Bronchial epithelial cell (primary cell): ENCODE results near the gene CLDN1. TPM values are rescaled to one million over a fixed set of nuclear protein-coding genes. Genes with fewer than 3 reads are reported as not detected.

ENCODE experiments used
- DNase-seq: peaks from one replicate; pipeline ENCODE4 v3.0.0-alpha.2; 2010; ENCODE audit warnings: low read depth
- FAIRE-seq: peaks from 2 replicates; lab custom pipeline; 2011; peaks lifted over from hg19 to GRCh38; lab: Jason Lieb, UNC
- H3K27me3 ChIP-seq: 2 replicates; pipeline ENCODE4 v1.5.1; 2011; ENCODE audit warnings: low read length; ENCODE audit not compliant: control insufficient read depth, insufficient read depth
- H3K36me3 ChIP-seq: 2 replicates; pipeline ENCODE4 v1.5.1; 2011; ENCODE audit warnings: low read length; ENCODE audit not compliant: control insufficient read depth, insufficient read depth
- H3K4me3 ChIP-seq: 2 replicates; pipeline ENCODE4 v1.5.1; 2011; ENCODE audit warnings: mild to moderate bottlenecking, low read depth, low read length, control low read depth
- total RNA-seq: library from RNA; depleted of rRNA; stranded (reverse); fragments of >200 nt; gene quantifications from 2 replicates; pipeline ENCODE4 v1.2.1, GENCODE V29; 2014
- TF ChIP-seq, protein P1 (sequence below): IDR thresholded peaks from 2 replicates; pipeline ENCODE4 v1.5.1; 2011; ENCODE audit warnings: mild to moderate bottlenecking, moderate library complexity, low read length, control low read depth, inconsistent platforms; ENCODE audit not compliant: insufficient read depth, severe bottlenecking

CLDN1 gene
- total RNA-seq, 1 donor from 2014 or later, result 26.6 TPM

DNA sequence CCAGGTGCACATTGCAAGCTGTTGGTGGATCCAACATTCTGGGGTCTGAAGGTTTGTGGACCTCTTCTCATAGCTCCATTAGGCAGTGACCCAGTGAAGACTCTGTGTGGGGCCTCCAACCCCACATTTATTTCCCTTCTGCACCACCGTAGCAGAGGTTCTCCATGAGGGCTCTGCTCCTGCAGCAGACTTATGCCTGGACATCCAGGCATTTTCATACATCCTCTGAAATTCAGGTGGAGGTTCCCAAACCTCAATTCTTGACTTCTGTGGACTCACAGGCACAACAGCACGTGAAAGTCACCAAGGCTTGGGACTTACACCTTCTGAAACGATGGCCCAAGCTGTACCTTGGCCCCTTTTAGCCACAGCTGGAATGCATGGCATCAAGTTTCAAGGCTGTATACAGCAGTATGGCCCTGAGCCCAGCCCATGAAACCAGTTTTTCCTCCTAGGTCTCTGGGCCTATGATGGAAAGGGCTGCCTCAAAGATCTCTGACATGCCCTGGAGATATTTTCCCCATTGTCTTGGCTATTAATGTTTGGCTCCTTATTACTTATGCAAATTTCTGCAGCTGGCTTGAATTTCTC is 30.2 kb downstream of the CLDN1 start:
- Histone ChIP-seq H3K27me3 (no peaks in the 10 kb centered on the region), H3K4me3 (no peak overlapping the region), H3K36me3 (no peaks in the 10 kb centered on the region)
- no peak for DNase-seq
- TF ChIP-seq, protein P1, sequence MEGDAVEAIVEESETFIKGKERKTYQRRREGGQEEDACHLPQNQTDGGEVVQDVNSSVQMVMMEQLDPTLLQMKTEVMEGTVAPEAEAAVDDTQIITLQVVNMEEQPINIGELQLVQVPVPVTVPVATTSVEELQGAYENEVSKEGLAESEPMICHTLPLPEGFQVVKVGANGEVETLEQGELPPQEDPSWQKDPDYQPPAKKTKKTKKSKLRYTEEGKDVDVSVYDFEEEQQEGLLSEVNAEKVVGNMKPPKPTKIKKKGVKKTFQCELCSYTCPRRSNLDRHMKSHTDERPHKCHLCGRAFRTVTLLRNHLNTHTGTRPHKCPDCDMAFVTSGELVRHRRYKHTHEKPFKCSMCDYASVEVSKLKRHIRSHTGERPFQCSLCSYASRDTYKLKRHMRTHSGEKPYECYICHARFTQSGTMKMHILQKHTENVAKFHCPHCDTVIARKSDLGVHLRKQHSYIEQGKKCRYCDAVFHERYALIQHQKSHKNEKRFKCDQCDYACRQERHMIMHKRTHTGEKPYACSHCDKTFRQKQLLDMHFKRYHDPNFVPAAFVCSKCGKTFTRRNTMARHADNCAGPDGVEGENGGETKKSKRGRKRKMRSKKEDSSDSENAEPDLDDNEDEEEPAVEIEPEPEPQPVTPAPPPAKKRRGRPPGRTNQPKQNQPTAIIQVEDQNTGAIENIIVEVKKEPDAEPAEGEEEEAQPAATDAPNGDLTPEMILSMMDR, result no peak
- peak; percentile 64 for FAIRE-seq

DNA sequence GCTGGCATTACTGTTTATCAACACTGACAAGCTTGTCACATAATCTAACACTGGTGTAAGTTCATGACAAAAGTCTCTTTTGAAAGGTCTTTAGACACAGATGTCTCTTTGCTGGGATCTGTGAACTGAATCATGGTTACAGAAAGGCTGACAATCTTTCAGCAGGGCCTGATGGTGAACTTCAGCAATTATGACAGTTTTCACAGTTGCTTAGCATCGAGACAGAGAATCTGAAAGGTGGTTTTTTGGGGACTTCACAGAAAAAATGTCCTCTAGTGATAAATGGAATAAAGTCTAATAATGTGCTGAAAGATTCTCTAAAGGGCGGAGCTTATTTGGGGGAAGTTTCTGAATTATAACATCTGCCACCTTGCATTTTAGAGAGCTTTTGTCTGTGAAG is 32.3 kb downstream of the CLDN1 start:
- Histone ChIP-seq H3K27me3 (no peaks in the 10 kb centered on the region), H3K4me3 (no peak overlapping the region), H3K36me3 (no peaks in the 10 kb centered on the region)
- TF ChIP-seq, protein P1, result no peak
- DNase-seq (no peak), FAIRE-seq (no peak)

DNA sequence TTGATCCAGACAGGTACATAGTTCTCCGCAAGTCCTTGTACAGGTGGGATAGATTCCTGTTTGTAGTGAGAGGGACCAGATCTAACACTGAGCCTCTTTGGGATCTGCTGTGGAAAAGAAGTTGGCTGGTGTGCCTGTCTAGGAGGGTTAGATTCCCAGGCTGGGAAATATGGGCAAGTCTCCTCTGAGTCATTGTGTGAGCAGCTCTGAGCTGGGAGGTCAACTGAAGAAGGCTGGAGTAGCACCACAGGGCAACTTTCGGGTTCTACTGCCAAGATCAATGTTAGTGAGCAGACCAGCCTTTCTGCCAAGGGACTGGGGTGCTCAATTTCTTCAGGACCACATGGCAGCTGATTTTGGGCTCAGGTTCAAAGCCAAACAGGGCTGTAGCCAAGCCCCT is 33.4 kb downstream of the CLDN1 start:
- no peak overlapping the region for H3K4me3 ChIP-seq
- TF ChIP-seq, protein P1, result no peak
- DNase-seq (peak; percentile 29), FAIRE-seq (peak; percentile 88)
- no peaks in the 10 kb centered on the region for H3K36me3 ChIP-seq
- no peaks in the 10 kb centered on the region for H3K27me3 ChIP-seq

DNA sequence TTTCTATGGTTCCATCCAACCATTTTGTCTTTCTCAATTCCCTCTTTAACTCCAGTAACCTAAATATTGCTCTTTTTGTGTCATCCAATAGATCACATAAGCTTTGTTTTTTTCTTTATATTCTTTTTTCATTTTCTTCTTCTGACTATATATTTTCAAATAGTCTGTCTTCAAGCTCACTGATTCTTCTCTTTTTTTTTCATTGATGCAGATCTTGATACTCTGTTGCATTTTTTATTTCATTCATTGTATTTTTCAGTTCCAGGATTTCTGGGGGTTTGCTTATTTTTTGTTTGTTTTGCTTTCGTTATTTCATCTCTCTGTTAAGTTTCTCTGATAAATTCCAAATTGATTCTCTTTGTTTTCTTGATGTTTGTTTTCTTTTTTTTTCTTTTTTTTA is 36.2 kb downstream of the CLDN1 start:
- H3K27me3 ChIP-seq, result no peaks in the 10 kb centered on the region
- FAIRE-seq (no peak), DNase-seq (no peak)
- H3K4me3 ChIP-seq, result no peak overlapping the region
- no peaks in the 10 kb centered on the region for H3K36me3 ChIP-seq
- TF ChIP-seq, protein P1, result no peak

DNA sequence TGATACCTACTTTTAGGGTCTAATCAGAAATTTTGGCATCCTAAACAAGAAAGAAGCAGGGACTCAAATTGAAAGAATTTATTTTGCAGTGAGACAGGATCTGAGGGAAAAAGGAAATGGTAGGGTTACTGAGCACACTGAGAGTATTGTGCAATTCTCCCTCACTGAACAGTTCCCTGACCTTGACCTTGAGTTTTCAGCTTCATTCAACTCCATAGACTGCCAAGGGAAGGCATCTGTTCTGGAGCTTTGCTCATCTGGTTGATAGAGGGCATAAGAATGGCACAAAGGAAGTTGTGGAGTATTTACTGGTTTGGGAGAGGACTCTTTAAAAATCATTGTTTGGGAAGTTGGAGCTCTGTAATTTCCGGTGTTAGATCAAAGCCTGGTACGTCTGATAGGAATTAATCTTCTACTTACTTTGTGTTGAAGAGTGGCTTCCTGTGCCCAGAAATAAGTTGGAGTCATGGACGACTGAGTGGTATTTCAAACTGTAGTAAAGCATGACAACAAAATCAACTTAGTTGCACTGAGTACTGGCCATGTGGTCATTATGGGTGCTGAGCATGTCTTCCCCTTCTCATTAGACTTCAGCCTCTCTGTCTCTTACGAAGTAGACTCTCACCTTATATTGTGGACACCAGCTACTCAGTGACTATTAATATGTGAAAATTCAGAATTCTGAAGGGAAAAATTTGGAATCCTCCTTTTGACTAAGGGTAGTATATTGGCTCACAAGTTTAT is 40.8 kb downstream of the CLDN1 start:
- no peak for DNase-seq

More for the DNA sequence above, 40.8 kb downstream of the CLDN1 start:
- H3K27me3 ChIP-seq, result no peaks in the 10 kb centered on the region
- TF ChIP-seq, protein P1, result no peak
- peak; percentile 96 for FAIRE-seq
- no peaks in the 10 kb centered on the region for H3K36me3 ChIP-seq
- no peak overlapping the region for H3K4me3 ChIP-seq
